Measurements from ENCODE around the gene AFAP1.

The AFAP1 gene

GRCh38 chr4:7755561-7755960, 184.1 kb downstream of the AFAP1 start:
- DNase-seq (ENCODE audit: low spot score), result no peak

GRCh38 chr4:7754565-7755262, 184.9 kb downstream of the AFAP1 start:
- no peak for DNase-seq (ENCODE audit: low spot score)

- DNase-seq (ENCODE audit: low spot score), result no peak
Measured at GRCh38 chr4:7753931-7754465, 185.7 kb downstream of the AFAP1 start.

DNA sequence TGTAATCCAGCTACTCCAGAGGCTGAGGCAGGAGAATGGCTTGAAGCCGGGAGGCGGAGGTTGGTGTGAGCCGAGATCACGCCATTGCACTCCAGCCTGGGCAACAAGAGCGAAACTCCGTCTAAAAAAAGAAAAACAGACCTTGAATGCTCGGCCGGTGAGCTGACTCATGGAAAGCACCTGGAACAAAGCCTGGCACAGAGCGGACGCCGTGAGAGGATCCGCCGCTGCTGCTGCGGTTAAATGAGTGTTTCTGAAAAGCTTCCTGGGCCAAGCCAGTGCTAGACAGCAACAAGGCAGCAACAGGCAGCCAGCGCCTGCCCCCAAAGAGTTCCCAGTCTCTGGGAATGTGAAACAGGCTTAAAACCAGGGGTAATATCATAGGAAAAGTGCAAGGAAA, 186.4 kb downstream of the AFAP1 start:
- DNase-seq (ENCODE audit: low spot score), result no peak

GRCh38 chr4:7752649-7753048, 187.0 kb downstream of the AFAP1 start:
- no peak for DNase-seq (ENCODE audit: low spot score)

DNA sequence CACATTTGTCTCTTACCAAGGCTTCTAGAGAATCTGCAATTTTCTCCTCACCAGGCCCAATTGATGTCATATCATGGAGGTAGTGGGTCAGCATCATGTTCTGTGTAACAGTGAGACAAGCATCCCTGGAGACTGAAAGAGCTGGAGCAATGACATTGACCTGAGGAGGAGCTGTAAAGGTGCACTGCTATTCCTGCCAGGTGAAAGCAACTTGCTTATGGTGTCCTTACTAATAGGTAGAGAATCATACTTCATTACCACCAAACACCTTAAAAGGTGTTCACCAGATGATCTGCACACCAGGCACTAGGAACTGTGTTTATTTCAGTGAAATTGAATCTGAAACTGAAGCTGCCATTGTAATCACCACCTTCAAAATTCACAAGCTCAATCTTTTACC, 188.7 kb downstream of the AFAP1 start:
- no peak for DNase-seq (ENCODE audit: low spot score)

- no peak for DNase-seq (ENCODE audit: low spot score)
Measured at GRCh38 chr4:7750523-7750922, 189.1 kb downstream of the AFAP1 start.

GRCh38 chr4:7747566-7747965, 192.1 kb downstream of the AFAP1 start:
- no peak for DNase-seq (ENCODE audit: low spot score)

DNA sequence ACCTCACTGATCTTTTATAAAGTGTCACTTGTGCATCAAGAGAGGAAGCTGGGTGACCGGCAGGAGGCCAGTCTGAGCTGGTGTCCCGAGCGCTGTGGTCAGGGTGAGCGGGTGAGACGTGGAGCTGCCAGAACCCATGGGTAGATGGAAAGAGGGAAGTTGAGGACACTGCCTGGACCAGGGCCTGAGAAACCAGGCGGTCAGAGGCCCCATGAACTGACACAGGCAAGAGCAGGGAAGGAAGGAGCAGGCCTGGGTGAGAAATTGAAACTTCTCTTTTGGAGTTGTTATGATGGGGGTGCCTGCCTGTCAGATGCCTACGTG, 192.6 kb downstream of the AFAP1 start:
- DNase-seq (ENCODE audit: low spot score), result no peak

DNA sequence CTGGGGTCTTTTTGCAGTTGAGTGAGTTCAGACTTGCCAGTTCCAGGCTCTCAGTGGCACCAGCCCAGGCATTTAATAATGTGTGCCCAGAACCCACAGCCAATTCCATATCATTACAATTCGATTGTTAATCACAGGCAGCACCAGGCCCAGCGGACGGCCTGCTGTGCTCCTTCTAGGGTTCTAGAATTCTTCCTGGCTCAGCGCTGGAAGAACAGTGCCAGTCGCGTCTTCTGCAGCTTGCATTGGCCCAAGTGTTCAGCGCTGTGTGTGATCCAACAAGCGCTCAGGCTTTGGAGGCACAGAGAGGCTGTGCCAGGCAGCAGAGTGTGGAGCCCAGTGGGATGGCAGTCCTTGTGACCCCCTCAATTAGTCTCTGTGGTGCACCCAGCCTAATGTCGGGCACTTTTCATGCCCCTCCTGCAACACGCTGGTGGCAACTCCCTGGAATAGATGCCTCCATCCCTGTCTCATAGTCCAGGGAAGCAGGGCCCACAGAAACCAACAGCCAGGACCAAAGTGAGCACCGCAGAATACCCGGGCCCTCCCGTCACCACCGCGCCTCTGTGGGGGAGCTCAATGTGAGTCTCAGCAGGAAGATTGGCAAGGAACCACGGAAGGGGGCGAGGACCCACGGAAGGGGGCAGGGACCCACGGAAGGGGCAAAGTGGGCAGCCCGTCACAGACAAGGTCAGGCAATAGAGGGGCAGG, 193.2 kb downstream of the AFAP1 start:
- DNase-seq (ENCODE audit: low spot score), result no peak

GRCh38 chr4:7745301-7745885, 194.3 kb downstream of the AFAP1 start:
- no peak for DNase-seq (ENCODE audit: low spot score)

- no peak for DNase-seq (ENCODE audit: low spot score)
Measured at GRCh38 chr4:7744142-7744804, 195.4 kb downstream of the AFAP1 start.

DNA sequence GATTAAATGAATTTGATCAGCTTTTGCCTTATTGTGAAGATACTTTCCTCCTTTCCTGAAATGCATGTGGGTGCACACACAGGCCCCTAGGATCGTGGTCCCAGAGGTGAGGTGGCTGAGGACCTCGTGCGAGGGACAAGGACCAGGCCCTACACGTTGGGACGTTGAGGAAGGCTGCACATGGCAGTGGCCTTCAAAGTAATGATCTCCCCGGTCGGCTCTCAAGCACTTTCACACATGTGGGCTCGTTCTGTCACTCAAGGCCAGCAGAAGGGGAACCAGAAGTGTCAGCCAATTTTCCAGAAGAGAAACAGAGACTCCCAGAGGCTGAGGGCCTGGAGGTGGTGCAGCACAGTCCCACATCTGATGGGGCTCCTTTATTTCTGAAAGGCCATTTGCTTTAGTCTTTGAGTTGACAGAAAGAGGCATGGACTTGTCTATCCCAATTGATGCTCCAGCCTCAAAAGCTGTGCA, 196.8 kb downstream of the AFAP1 start:
- no peak for DNase-seq (ENCODE audit: low spot score)

DNA sequence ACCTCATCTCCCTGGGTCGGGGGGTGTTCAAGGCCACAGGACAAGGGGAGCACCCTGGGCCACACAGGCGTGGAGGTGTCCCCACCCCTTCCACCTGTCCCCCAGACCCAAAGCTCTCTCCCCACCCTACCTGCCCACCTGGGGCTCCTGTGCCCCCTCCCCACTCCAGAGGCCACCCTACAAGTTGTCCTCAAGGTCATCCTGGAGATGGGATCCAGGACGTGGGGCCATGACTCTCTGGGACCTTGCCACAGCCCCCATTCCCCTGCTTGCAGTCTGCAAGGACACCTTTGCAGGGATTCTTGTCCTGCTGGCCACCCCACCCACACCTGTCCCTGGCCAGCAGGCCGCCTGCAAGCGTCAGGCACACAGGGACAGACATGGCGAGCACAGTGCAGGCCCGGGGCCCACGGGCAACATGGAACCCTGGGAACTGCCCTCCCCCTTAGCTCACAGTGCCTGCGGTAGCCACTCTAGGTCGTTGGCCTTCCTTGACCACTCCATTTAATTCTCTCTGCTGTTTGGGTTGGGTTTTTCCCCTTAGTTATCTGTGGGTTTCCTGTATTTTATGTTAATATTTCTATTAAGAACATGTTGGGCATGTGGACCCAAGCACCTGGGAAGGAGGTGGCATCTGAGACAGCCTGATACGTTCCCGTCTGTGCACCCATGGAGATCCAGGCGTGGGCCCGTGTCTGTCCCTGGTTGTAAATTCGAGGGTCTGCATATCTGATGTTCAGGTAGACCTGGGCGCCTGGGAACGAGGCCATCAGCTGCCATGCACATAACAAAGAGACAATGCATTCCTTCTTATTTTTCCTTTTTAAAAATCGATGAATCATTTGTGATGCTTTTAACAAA, 197.5 kb downstream of the AFAP1 start:
- DNase-seq (ENCODE audit: low spot score), result no peak

DNA sequence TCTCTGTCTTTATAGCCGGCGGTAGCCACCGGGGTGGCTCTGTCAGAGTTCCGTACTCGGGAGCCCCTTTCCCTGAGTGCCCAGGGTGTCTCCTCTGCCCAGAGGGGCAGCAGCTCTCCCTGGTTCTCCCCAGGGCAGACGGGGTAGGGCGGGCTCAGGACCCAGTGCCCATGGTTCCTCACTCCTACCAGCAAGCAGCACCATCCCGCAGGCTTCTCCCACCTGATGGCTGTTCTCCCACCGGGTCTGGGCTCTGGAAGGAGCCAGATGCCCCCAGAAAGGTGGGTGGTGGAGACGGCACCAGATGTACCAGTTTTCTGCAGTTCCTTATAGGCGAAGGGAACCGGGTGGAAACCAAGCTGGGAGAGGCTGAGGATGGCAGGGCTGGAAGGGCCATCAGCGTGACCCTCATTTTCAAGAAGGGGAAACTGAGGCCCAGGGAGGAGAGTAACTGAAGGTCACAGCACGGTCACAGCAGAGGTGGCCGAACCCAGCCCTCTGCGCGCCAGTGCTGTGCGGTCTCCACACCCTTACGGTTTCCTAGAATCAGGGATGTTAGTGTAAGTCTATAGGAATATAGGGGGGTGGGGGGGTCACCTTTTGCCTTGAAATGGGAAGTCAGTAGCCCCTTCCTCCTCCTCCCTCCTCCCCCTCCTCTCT, 198.7 kb downstream of the AFAP1 start:
- DNase-seq (ENCODE audit: low spot score), result no peak

DNA sequence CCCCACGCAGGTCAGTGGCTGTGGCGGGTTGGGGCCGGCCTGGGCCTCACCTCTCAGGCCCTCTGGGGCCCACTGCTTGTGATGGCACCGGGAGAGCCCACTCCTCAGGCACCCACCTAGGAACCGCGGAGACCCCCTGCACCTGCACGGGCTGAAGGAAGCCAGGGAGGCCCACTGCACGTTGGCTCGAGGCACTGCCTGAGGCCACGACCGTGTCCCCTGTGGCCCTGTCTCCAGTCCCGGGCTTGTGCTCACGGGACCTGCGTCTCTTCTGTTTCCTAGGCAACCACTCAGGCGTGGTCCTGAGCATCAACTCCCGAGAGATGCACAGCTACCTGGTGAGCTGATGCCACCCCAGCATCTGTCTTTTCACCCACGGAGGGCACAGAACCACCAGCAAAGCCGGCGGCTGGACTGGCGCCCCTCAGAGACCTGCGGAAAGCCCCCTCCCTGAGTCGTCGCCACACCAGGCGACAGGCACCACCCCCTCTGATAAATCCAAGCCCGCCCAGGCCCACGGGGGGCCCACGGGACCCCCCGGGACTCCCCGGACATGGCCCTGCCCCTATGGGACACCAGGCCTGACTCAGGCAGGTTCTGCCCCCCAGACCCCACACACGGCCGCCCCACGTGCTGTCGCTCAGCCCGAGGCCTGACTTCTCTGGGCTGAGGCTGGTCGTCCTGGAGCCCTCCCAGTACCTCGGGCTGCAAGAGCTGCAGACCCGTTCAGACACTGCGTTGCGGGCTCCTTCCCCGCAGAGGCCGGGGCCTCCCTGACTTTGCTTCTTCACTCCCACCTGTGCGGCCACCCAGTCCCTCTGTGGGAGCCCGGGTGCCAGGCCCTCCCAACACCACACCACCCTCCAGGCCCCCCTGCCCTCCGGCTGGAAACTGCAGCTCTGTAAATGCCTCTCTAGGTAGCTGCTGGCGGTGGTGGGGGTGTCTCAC, 199.5 kb downstream of the AFAP1 start:
- DNase-seq (ENCODE audit: low spot score), result no peak

GRCh38 chr4:7739077-7739917, 200.4 kb downstream of the AFAP1 start:
- no peak for DNase-seq (ENCODE audit: low spot score)

- no peak for DNase-seq (ENCODE audit: low spot score)
Measured at GRCh38 chr4:7738458-7739076, 201.1 kb downstream of the AFAP1 start.

Measured in kidney capillary endothelial cell (primary cell).